Stimulated activated CD8-positive, alpha-beta memory T cell treated with anti-CD3 and anti-CD28 coated beads, Interleukin-15, amount 100 ng/mL, for 48 hours (primary cell): ENCODE data around the gene DHX34.

Experiments used
- DNase-seq, 2 donors: peaks; one replicate each; pipeline ENCODE4 v3.0.0-alpha.2; 2020; ENCODE audit warnings: low read depth in 2 of 2

The DHX34 gene

DNA sequence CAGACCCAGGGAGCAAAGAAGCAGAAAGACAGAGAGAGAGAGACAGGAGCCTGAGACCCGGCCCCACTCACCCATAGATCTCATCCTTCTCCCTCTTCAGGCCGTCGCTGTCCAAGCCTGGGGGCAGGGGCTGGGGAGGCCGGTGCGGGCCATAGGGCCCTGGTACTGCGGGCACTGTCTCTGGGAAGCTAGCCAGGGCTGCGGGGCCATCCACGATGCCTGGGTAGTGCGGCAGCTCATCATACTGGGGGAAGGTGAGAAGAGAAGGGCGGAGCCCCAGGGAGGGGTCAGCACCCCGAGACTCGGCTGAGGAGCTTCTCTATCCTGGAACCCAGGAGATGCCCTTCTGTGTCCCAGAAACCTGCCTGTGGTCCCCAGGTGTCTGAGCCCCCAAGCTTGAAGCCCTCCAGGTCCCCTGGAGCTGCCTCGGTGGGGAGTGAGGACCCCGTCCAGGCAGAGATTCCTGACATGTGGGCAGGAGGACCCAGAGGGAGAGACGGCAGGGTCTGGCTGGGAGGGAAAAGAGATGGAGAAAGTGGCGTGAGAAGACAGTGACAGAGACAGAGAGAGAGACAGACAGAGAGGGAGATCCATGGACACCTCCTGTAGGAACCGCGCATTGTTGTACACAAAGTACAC is 68.1 kb downstream of the DHX34 start:
- DNase-seq, result no peak

DNA sequence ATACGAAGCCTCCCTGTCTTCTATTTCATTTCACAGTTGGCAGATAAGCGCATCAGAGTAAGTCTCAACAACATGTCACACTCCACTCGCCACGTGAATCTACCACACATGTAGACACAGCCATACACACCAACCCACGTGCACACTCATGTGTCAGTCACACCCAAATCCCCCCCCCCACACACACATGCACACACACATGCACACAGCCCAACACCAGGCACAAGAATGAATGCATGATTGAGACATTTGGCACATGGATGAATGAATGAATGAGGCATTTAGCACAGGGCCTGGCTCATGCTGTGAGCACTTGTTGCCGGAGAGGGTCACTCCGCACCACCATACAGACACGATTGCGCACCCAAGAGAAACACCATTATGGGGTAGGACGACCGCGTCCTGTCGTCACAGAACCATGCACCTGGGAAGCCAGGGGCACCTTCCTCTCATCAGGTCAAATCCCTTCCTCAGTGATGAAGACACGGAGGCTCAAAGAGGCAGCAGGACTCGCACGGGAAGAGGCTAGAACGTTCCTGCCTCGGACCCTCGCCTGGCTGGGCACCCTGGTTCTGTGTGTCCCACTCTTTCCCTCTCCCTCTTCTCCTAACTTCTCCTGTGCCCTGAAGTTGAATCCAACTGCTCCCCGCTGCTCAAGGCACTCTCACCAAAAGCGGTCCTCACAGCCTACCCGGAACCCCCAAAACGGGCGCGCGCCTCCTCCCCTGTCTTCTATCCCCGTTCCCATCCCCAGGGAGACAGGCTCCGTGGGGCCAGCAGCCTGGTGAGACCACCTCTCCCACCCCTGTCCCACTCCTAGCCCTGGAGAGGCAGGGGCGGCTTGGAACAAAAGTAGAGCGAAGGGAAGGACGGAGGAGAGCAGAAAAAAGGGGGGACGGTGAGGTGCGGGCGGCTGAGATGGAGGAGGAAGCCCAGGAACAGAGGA is 68.9 kb downstream of the DHX34 start:
- DNase-seq, result no peak

DNA sequence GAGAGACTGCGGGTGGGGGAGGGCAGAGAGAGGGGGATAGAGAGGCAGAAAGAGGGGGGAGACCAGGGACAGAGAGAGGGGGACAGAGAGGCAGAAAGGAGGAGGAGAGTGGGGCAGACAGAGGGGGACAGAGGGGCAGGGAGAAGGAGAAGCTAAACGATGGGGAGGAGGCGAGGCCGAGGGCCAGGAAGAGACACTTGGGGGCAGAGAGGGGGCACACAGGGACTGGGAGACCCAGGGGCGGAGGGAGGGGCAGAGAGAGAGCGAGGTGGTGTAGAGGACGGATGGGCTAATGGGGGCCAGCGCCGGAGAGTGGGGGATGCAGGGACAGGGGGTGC is 69.5 kb downstream of the DHX34 start:
- DNase-seq, result no peak

DNA sequence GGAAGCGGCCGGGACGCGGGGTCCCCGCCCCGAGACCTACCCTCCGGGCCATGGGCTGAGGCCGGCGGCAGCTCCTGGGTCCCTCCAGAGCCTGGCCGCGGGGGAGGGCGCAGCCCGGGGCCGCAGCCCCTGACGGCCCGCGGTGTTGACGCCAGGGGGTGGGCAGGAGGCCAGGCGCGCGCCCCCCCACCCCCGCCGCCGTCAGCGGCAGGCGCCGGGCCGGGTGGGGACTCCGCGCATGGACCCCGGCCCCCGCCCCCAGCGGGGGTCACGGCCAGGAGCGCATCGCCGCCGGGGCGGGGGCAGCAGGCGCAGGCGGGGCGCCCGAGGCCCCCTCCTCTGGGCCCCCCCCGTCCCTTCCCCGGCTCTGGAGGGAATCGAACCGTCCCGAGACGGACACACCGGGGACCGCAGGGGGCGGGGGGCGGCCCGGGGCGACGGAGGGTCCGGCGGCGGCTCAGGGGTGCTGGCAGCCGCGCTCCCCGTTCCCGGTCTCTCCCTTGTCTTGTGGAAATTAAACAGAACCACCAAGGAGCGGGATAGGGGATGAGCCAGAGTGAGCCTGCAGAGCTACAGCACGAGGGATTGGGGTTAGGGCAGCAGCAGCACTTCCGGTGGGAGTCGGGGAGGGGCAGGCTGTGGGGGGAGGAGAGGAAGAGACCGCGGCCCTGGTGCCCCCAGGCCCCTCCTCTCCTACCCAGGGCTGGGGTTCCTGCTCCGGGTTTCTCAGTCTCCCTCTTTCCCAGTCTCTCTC is 70.1 kb downstream of the DHX34 start, which contains the start of gene MEIS3:
TSS of gene MEIS3 (minus strand) at position 498 of the 754 bp plus-strand sequence. CDS start at position 52, 446 bp downstream.
- no peak for DNase-seq

DNA sequence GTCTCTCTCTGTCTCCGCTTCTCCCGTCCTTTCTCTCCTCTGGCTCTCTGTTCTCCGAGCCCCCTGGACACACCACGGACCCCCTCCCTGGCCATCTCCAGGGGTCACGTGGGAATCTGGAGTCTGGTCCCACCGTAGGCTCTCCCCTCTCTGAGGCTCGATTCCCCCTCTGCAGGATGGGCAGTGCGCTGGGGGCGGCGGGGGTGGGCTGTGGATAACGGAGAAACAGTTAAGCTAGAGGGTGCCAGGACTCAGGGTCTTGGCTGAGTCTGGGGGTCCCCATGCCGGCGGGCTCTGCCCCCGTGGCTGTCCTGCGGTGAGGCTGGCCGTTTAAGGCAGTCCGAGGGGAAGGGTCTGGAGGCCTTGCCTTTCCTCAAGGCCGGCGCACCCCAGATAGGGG is 70.7 kb downstream of the DHX34 start:
- DNase-seq, result no peak

DNA sequence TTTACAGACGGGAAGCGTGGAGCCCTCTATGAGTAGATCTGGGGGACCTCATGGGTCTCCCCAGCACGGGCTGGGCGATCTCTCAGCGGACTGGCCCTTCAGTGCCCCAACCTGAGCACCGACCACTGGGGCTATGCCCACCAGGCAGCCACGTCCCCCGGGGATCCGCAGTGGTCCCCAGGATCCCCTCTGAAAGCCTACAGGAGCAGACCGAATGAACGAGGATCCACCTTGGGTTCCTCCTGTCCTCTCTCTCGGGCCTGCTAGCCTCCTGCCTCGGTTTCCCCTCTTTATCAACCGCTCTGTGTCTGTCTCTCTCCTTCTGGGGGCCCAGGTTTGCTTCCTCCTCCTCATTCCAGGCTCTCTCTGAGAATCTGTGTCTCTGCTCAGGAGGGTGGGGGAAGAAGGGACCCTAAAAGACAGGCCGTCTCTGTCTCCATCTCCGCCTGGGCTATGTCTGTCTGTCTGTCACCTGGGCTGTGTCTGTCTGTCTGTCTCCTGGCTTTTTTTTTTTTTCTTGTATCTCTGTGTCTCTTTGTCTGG is 72.2 kb downstream of the DHX34 start:
- DNase-seq, result no peak

DNA sequence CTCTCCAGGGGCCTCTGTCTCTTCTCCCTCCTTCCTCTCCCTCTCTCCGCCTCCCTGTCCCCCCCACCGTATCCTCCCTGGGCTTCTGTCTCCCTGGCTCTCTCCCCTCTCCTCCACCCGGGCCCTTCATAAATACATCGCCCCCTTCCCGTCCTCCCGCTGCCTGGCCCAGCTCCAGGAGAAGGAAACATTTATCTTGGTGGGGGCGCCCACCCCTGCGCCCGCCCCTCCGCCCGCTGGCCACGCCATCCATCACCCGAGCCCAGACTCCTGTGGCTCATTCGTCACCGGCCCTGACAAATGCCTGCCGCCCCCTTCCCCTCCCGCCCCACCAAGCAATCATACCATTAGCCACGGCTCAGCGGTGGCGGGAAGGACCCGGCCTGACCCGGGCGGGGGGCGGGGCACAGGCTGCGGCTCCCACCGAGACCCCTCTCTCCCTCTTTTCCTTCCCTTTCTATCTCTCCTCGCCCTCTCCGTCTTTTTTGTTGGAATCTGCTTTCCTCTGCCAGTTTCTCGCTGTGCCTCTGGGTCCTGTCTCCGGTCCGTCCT is 72.8 kb downstream of the DHX34 start:
- no peak for DNase-seq

DNA sequence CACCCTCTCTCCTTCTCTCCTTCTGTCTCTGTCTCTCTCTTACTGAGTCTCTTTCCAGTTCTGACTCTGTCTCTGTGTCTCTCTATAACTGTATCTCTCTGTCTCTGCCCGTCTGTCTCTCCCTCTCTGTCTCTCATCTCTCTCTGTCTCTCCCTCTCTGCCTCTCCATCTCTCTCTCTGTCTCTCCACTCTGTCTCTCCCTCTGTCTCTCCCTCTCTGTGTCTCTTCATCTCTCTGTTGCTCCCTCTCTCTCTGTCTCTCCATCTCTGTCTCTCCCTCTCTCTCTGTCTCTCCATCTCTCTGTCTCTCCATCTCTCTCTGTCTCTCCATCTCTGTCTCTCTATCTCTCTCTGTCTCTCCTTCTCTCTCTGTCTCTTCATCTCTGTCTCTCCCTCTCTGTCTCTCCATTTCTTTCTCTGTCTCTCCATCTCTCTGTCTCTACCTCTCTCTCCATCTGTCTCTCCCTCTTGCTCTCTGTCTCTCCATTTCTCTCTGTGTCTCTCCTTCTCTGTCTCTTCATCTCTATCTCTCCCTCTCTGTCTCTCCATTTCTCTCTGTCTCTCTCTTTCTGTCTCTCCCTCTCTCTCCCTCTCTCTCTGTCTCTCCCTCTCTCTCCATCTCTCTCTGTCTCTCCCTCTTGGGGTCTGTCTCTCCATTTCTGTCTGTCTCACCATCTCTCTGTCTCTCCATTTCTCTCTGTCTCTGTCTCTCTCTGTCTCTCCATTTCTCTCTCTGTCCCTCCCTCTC is 73.5 kb downstream of the DHX34 start:
- no peak for DNase-seq

DNA sequence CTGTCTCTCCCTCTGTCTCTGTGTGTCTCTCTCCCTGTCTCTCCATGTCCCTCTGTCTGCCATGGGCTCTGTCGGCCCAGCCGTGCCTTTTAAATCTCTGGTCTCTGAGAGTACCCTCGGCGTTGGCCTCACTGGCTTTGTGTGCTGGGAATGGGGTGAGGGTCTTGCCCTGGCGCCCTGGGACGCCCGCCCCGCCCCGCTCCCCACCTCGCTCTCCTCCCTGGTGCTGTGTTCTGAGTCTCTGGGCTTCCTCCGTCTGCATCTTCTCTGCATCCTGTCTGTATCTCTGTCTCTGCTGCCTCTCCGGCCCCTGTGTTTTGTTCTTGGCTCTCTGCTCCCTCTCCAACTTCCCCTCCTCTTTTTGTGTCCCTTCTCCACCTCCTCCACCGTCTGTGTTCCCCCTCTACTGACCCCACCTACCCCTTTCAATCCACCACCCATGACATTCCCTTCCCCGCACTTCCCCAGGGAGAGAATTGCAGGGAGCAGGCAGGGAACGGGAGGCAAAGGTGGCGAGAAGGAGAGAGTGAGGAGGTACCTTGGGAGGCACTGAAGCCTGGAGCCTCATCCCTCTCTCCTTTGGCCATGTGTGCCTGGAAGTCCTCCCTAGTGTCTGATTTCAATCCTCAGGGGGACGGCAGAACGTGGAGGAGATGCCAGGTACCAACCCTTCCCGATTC is 74.2 kb downstream of the DHX34 start:
- DNase-seq, result no peak

DNA sequence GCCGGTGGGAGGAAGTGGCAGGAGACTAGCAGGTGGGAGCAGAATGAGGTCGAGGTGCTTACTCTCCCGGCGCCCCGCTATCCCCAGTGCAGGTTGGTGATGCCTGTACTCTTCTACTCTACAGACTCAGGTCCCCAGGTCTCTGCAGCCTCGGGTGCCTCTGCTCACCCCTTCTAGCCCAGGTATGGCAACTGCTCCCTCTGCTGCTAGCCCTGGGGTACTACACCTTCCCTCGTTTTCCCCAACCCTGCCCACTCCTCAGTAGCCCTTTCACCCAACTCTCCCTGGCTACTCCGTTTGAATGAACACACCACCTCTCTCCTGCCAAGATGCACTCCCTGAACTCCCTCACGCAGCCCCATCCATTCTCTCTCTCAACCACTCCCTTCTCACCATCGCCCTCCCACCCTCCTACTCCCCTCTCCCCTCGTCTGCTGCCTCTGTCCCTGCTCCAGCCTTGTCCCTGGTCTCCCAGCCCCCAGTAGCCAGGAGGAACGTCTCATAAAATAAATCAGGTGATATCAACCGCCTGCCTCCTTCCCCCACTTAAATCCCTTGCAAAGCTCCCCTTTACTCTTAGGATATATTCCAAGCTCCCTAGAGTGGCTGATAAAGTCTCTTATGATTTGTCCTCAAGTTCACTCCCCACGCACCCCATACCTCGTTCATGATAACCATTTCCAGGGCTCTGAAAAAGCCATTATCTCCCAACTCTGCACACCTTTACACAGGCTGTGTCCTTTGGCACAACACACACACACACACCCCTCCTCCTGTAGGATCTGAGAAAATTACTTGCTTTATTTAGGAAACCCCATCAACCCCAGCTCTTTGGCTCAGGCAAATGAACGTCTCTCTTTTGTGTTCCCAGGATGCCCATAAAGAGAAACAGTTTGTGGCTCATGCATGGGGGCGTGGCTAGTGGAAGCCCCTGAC is 78.4 kb downstream of the DHX34 start:
- peak; percentile 36 to 53 for DNase-seq

DNA sequence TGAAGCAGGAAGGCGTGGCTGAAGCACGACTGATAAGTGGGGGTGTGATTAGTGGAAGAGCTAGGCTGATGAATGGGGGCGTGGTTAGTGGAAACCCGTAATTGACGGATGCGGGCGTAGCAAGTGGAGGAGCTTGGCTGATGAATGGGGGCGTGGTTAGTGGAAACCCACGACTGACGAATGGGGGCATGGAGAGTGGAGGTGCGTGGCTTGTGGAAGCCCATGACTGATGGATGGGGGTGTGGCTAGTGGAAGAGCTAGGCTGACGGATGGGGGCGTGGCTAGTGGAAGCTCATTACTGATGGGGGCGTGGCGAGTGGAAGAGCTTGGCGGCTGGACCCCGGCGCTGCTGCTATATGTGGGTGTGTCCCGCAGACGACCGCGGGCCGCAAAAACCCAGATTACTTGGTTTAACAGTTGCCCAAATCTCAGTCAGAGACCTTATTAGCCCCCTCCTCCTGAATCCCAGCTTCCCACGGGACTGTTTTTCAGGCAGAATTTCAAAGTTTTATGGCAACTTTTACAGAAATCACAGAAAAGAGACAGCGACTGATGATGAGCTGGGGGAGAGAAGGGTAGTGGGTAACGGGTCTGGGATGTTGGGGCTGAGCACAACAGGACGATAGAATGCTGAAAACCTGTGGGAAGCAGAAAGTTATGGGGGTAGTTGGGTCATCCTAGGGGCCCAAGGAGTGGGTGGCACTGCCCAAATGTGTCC is 79.2 kb downstream of the DHX34 start:
- peak; percentile 77 to 88 for DNase-seq

DNA sequence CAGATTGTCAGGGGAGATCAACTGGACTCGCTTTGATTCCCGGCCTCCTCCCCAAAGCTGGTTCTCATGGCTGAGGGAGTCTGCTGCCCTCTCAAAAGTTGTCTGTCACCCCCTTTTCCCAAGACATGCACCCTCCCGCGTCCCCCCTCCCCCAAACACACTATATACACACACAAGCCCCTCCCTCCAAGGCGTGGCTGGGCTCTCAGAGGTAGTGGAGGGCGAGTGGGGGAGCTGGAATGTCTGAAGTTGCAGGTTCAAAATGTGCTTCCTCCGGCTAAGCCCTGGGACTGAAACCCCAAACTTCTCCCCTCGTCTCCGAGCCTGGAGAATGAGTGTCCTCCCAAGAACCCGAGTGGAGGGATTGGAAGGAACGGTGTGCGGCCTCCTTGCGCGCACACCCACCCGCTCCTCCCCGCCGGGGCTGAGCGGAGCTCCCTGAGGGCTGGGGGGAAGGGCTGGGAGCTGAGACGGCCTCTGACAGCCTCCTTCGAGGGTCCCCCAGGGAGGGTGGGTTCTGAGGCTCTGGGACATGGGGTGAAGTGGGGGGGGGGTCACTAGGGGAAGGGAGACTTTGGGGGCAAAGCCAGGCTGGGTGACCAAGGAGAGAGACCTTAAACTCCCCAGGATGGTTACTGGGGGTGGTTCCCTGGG is 80.2 kb downstream of the DHX34 start:
- no peak for DNase-seq

DNA sequence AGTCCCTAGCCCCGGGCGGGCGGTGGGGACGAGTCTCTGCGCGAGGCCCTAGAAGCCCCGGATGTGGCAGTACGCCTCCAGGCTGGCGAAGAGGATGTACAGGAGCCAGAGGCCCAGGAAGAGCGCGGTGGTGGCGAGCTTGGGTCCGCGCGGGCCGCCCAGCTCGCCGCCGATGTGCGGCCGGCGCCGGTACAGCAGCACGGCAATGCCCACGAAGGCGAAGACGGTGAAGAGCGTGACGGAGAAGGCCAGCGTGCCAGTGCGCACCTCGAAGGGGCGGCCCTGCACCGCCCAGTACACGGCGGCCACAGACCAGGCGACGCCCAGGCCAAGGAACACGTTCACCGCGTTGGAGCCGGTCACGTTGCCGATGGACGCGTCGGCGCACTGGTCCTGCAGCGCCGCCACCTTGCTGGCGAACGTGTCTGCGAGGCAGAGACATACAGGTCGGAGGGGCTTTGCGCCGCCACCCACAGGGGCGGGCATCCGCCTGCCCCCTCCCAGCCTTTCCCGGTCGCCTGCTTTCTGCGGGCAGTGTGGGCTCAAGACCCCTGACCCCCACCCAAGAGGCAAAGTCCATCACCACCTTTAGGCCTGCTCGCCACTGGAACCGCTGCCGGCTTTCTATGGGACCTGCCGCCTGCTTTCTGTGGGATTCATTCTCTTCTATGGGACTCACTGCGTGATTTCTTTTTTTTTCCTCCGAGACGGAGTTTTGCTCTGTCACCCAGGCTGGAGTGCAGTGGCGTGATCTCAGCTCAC is 81.1 kb downstream of the DHX34 start:
- DNase-seq, result no peak

DNA sequence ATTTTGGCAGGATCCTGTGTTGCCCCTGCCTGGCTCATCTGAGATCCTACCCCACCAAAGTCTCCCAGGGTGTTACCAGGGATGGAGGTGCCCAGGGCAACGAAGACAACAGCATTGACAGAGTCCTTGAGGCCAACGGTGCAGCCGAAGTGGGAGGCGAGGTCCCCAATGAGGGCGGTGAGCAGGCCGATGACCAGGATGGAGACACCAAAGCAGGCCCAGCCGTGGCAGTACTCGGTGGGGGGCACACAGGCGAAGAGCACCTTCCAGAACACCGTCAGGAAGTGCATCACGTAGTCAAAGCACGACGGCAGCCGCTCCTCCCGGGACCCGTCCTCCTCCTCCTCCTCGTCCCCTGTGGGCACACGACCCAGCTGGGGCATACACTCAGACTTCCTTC is 83.0 kb downstream of the DHX34 start:
- DNase-seq, result no peak
